ENCODE results near the gene IPP.

DNA sequence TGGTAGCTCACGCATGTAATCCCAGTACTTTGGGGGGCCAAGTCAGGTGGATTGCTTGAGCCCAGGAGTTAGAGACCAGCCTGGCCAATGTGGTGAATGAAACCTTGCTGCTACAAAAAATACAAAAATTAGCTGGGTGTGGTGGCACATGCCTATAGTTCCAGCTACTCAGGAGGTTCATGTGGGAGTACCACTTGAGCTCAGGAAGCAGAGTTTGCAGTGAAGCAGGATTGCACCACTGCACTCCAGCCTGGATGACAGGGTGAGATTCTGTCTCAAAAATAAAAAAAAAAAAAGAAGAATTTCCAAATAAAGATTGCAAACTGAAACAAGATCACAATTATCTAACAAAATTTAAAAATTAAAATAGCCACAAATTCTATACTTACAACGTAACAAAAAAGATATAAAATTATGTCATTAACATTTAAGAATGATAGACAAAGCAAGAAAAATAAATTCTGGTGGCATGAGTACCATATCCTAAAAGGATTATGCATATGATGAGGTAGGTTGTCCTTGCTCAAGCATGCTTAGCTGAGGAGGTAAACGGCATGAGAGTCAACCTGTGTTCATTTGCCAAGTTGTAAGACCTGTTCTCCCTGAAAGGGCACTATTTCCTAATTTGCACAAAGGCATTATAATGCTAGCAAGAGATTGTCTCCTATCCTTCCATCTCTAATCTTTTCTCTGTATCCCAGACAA is 20.2 kb downstream of the IPP start:
- TF ChIP-seq, protein P1, sequence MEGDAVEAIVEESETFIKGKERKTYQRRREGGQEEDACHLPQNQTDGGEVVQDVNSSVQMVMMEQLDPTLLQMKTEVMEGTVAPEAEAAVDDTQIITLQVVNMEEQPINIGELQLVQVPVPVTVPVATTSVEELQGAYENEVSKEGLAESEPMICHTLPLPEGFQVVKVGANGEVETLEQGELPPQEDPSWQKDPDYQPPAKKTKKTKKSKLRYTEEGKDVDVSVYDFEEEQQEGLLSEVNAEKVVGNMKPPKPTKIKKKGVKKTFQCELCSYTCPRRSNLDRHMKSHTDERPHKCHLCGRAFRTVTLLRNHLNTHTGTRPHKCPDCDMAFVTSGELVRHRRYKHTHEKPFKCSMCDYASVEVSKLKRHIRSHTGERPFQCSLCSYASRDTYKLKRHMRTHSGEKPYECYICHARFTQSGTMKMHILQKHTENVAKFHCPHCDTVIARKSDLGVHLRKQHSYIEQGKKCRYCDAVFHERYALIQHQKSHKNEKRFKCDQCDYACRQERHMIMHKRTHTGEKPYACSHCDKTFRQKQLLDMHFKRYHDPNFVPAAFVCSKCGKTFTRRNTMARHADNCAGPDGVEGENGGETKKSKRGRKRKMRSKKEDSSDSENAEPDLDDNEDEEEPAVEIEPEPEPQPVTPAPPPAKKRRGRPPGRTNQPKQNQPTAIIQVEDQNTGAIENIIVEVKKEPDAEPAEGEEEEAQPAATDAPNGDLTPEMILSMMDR (IDR thresholded peaks at IDR 0.05; ENCODE audit: insufficient read depth, low read depth, low read length), result no peak
- TF ChIP-seq EZH2 (IDR thresholded peaks at IDR 0.05; ENCODE audit: insufficient read depth, low read length), result no peak

Data from astrocyte (in vitro differentiated cells and primary cell).